H1 (cell line): Measurements from ENCODE around the gene PRTG. TPM values are rescaled to one million over a fixed set of nuclear protein-coding genes. Genes with fewer than 3 reads are reported as not detected.
A peak's percentile ranks its signal among the peaks of the same experiment; 100 is the strongest.

Source experiments
- CTCF ChIA-PET: fragments of 300-600 bp; sonication (Branson Sonifier 250); formaldehyde crosslinking; loops from one replicate; lab custom pipeline; 2021; ENCODE audit not compliant: partially characterized antibody; lab: Charles Lee
- POLR2A ChIA-PET: fragments of 300-600 bp; sonication (Branson Sonifier 250); formaldehyde crosslinking; loops from one replicate; lab custom pipeline; 2021; ENCODE audit warnings: inconsistent platforms; ENCODE audit not compliant: partially characterized antibody; lab: Charles Lee
- DNase-seq, 2 experiments: peaks; one replicate each; pipeline versions ENCODE4 v3.0.0 to v3.0.0-alpha.2; 2010 to 2022; ENCODE audit warnings: low spot score in 2 of 2, low read depth in 1 of 2, mixed read lengths in 1 of 2
- FAIRE-seq: peaks from 2 replicates; lab custom pipeline; 2011; peaks lifted over from hg19 to GRCh38; lab: Jason Lieb, UNC
- H2AFZ ChIP-seq: 2 replicates; pipeline ENCODE4 v1.8.1; 2012; ENCODE audit warnings: low read length, inconsistent platforms
- H2AK5ac ChIP-seq: 2 replicates; pipeline ENCODE4 v1.6.1; 2013; ENCODE audit warnings: low read depth, low read length
- H2BK120ac ChIP-seq: replicated peaks from 2 replicates; pipeline ENCODE3; 2013; ENCODE audit warnings: low read depth, low read length, inconsistent platforms
- H2BK12ac ChIP-seq: 2 replicates; pipeline ENCODE4 v1.6.1; 2013; ENCODE audit warnings: low read depth, low read length
- H2BK15ac ChIP-seq: 2 replicates; pipeline ENCODE4 v1.6.1; 2013; ENCODE audit warnings: low read length
- H2BK20ac ChIP-seq: 2 replicates; pipeline ENCODE4 v1.6.1; 2013; ENCODE audit warnings: low read length
- H2BK5ac ChIP-seq: 2 replicates; pipeline ENCODE4 v1.6.1; 2013; ENCODE audit warnings: low read depth, low read length
- H3K14ac ChIP-seq: 2 replicates; pipeline ENCODE4 v1.6.1; 2013; ENCODE audit warnings: inconsistent platforms; ENCODE audit not compliant: insufficient read length
- H3K18ac ChIP-seq: 2 replicates; pipeline ENCODE4 v1.6.1; 2013; ENCODE audit warnings: low read length; ENCODE audit errors: extremely low read depth
- H3K23ac ChIP-seq: 2 replicates; pipeline ENCODE4 v1.6.1; 2013; ENCODE audit warnings: inconsistent platforms; ENCODE audit not compliant: insufficient read length
- H3K23me2 ChIP-seq: 2 replicates; pipeline ENCODE4 v1.6.1; 2013; ENCODE audit warnings: low read depth, low read length
- H3K27ac ChIP-seq: 2 replicates; pipeline ENCODE4 v1.6.1; 2011; ENCODE audit warnings: low read depth, low read length, inconsistent platforms
- H3K27me3 ChIP-seq, 4 experiments: replicated peaks in 1 of 4; 1 replicate in 1 of 4; 2 replicates in 3 of 4; pipeline versions ENCODE4 v1.6.1 to v1.8.1; 2011 to 2013; ENCODE audit warnings: low read length in 3 of 4, mild to moderate bottlenecking in 3 of 4, inconsistent platforms in 2 of 4, mixed read lengths in 2 of 4, moderate library complexity in 1 of 4; ENCODE audit not compliant: control insufficient read depth in 3 of 4, insufficient read depth in 3 of 4; ENCODE audit errors: extremely low read depth in 1 of 4
- H3K36me3 ChIP-seq, 4 experiments: 2 replicates each; pipeline versions ENCODE4 v1.6.1 to v1.8.1; 2011 to 2013; ENCODE audit warnings: mild to moderate bottlenecking in 4 of 4, low read length in 3 of 4, moderate library complexity in 2 of 4, control low read depth in 1 of 4, inconsistent platforms in 1 of 4; ENCODE audit not compliant: insufficient read depth in 4 of 4, control insufficient read depth in 2 of 4
- H3K4ac ChIP-seq: replicated peaks from 2 replicates; pipeline ENCODE3; 2013; ENCODE audit warnings: low read length, low read depth, mixed read lengths, inconsistent platforms; ENCODE audit not compliant: insufficient read length
- H3K4me1 ChIP-seq, 4 experiments: replicated peaks in 1 of 4; 1 replicate in 1 of 4; 2 replicates in 3 of 4; pipeline versions ENCODE4 v1.6.1 to v1.8.1; 2011 to 2013; ENCODE audit warnings: low read length in 3 of 4, inconsistent platforms in 2 of 4, mixed read lengths in 1 of 4; ENCODE audit not compliant: insufficient read depth in 4 of 4, control insufficient read depth in 3 of 4
- H3K4me2 ChIP-seq, 2 experiments: 2 replicates each; pipeline versions ENCODE4 v1.6.1 to v1.8.1; 2011 to 2013; ENCODE audit warnings: low read depth in 2 of 2, low read length in 2 of 2, control low read depth in 1 of 2, inconsistent platforms in 1 of 2, mild to moderate bottlenecking in 1 of 2; ENCODE audit not compliant: insufficient read depth in 1 of 2
- H3K4me3 ChIP-seq, 4 experiments: fragments of 200-600, 300-600 bp in 1 of 4; sonication (generic), shearing (Covaris generic), sonication (Bioruptor Twin) in 1 of 4; 2 replicates each; pipeline versions ENCODE4 v1.5.1 to v1.8.1; 2011 to 2016; ENCODE audit warnings: low read length in 4 of 4, low read depth in 3 of 4, control low read depth in 2 of 4, inconsistent platforms in 2 of 4, mild to moderate bottlenecking in 2 of 4, mixed read lengths in 1 of 4, moderate library complexity in 1 of 4; ENCODE audit not compliant: insufficient read depth in 2 of 4; ENCODE audit errors: extremely low read depth in 1 of 4
- H3K56ac ChIP-seq: replicated peaks from 2 replicates; pipeline ENCODE3; 2013; ENCODE audit warnings: low read depth, mild to moderate bottlenecking, mixed read lengths, low read length, inconsistent platforms; ENCODE audit not compliant: insufficient read length
- H3K79me1 ChIP-seq: 2 replicates; pipeline ENCODE4 v1.6.1; 2013; ENCODE audit warnings: low read depth, low read length, control low read depth
- H3K79me2 ChIP-seq, 2 experiments: 2 replicates each; pipeline versions ENCODE4 v1.6.1 to v1.8.1; 2012 to 2013; ENCODE audit warnings: low read length in 2 of 2, mild to moderate bottlenecking in 2 of 2, inconsistent platforms in 1 of 2; ENCODE audit not compliant: insufficient read depth in 2 of 2, control insufficient read depth in 1 of 2
- H3K9ac ChIP-seq, 4 experiments: replicated peaks in 1 of 4; 1 replicate in 1 of 4; 2 replicates in 3 of 4; pipeline versions ENCODE4 v1.6.1 to v1.8.1; 2011 to 2013; ENCODE audit warnings: low read depth in 3 of 4, low read length in 3 of 4, control low read depth in 2 of 4, mild to moderate bottlenecking in 2 of 4, moderate library complexity in 2 of 4, inconsistent platforms in 1 of 4; ENCODE audit errors: extremely low read depth in 1 of 4
- H3K9me3 ChIP-seq, 2 experiments: 2 replicates each; pipeline versions ENCODE4 v1.6.1 to v1.8.1; 2012 to 2013; ENCODE audit warnings: mild to moderate bottlenecking in 2 of 2, moderate library complexity in 2 of 2, control low read depth in 1 of 2, inconsistent platforms in 1 of 2, low read depth in 1 of 2, low read length in 1 of 2, mixed read lengths in 1 of 2; ENCODE audit not compliant: insufficient read depth in 2 of 2
- H4K20me1 ChIP-seq, 2 experiments: replicated peaks in 1 of 2; 2 replicates each; pipeline versions ENCODE3 to v1.8.1; 2011 to 2013; ENCODE audit warnings: inconsistent platforms in 2 of 2, low read length in 2 of 2, mild to moderate bottlenecking in 1 of 2; ENCODE audit not compliant: insufficient read depth in 2 of 2, control insufficient read depth in 1 of 2
- H4K5ac ChIP-seq: 2 replicates; pipeline ENCODE4 v1.6.1; 2013; ENCODE audit warnings: low read length, low read depth, mixed read lengths, inconsistent platforms; ENCODE audit not compliant: insufficient read length
- H4K8ac ChIP-seq: 2 replicates; pipeline ENCODE4 v1.8.0; 2013; ENCODE audit warnings: mild to moderate bottlenecking, moderate library complexity, low read length, inconsistent platforms; ENCODE audit not compliant: insufficient read depth; ENCODE audit errors: extremely low read depth
- H4K91ac ChIP-seq: replicated peaks from 2 replicates; pipeline ENCODE3; 2013; ENCODE audit warnings: low read length, mixed read lengths, inconsistent platforms; ENCODE audit not compliant: insufficient read length
- EZH2 ChIP-seq: fragments of 200-600 bp; sonication (generic); IDR thresholded peaks from 2 replicates; pipeline ENCODE4 v1.7.1; 2012; ENCODE audit warnings: low read depth, mild to moderate bottlenecking, moderate library complexity, low read length, inconsistent platforms; ENCODE audit not compliant: severe bottlenecking
- POLR2A ChIP-seq, 2 experiments: IDR thresholded peaks; 1 replicate in 1 of 2; 2 replicates in 1 of 2; pipeline ENCODE4 v1.6.1; 2011; ENCODE audit warnings: low read depth in 2 of 2, low read length in 2 of 2, mild to moderate bottlenecking in 2 of 2; ENCODE audit errors: control extremely low read depth in 1 of 2
- polyA plus RNA-seq, 7 experiments: library from polyadenylated mRNA; depleted of rRNA in 3 of 7; stranded (reverse) in 5 of 7; unstranded in 2 of 7; fragments of >200 nt in 5 of 7; fragments of 200-250 nt in 2 of 7; gene quantifications; 1 replicate in 5 of 7; 2 replicates in 1 of 7; 4 replicates in 1 of 7; pipeline versions ENCODE4 v1.2.1 to v1.2.3, GENCODE V29; 2011 to 2013; ENCODE audit warnings: missing spikeins in 2 of 7, mixed read lengths in 2 of 7
- total RNA-seq: library from RNA; stranded (reverse); fragmentation: NEBNext Ultra II Directional; extraction: Animal tissue kit (Norgen Biotek cat#: 25700); gene quantifications from 2 replicates; pipeline ENCODE4 v1.2.1, GENCODE V29; 2021

The PRTG gene
- total and polyA plus RNA-seq, 2 of the 8 experiments (the other 6 are each of a cell fraction or from before 2014, with no cell fraction given) = 3.1 to 3.2 TPM

DNA sequence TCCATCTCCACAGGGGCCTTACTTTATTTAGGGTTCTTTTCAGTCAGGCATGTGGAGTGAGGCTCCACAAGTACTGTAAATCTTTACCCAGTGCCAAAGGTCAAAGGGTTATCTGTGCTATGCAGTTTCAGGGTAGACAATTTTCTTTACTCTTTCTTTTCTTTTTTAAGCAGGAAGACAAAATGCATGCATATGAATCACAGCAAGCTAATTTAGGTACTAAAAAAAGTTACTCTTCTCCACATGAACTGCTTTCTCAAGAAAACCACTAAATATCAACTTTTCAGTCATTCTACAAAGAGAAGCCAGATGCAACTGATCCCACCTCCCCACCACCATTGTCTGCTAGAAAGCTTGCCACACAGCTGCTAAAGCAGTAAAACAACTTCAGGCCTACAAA is 81.5 kb downstream of the PRTG start:
- H3K4me2 ChIP-seq = peak overlapping the region; percentile 3 to 37; a peak in 2 of 4 replicates
- no peak for TF ChIP-seq POLR2A (IDR thresholded peaks at IDR 0.05; ENCODE audit: control extremely low read depth in 1 of 2, low read depth in 2 of 2, low read length in 2 of 2)
- no peak for TF ChIP-seq EZH2

More for the DNA sequence above, 81.5 kb downstream of the PRTG start:
- Histone ChIP-seq H3K9ac (no peak overlapping the region), H2BK12ac (no peak overlapping the region), H2AK5ac (no peak overlapping the region), H3K4me1 (peaks cover 0 to 10% (median 2%) of the 10 kb centered on the region in 4 experiments; a peak in 2 of 7 replicates), H3K27me3 (no peaks in the 10 kb centered on the region), H3K79me1 (no peaks in the 10 kb centered on the region), H3K23ac (no peak overlapping the region), H3K79me2 (no peaks in the 10 kb centered on the region), H2BK5ac (no peak overlapping the region), H3K18ac (no peak overlapping the region), H4K91ac (no peak overlapping the region), H3K23me2 (no peaks in the 10 kb centered on the region), H3K14ac (no peak overlapping the region), H2BK15ac (no peak overlapping the region; the same call in 1 of the 2 replicates), H4K8ac (no peak overlapping the region), H3K4ac (no peak overlapping the region), H3K36me3 (no peaks in the 10 kb centered on the region), H4K20me1 (no peaks in the 10 kb centered on the region), H2BK20ac (no peak overlapping the region), H3K27ac (no peak overlapping the region), H2AFZ (no peak overlapping the region), H4K5ac (no peak overlapping the region), H3K56ac (no peak overlapping the region), H3K4me3 (no peak overlapping the region), H2BK120ac (no peak overlapping the region), H3K9me3 (no peaks in the 10 kb centered on the region)
- ChIA-PET CTCF (interaction anchor here (0.9 kb wide), 1 partner anchor 108 kb away, joined by 3 read pairs; no protein-coding TSS in a partner anchor), POLR2A (no interaction called here)
- FAIRE-seq = peak; percentile 79
- DNase-seq = no peak
